OCI-LY7 (cell line): ENCODE results near the gene GRK3.

ENCODE experiments used
- EZH2phosphoT487 ChIP-seq: fragments of 200-600 bp; sonication (generic); IDR thresholded peaks from 2 replicates; pipeline ENCODE4 v1.6.1; 2018; ENCODE audit warnings: low read depth, borderline replicate concordance, mild to moderate bottlenecking, mixed run types, antibody characterized with exemption, low read length, moderate library complexity, mixed read lengths
- TF ChIP-seq, protein P1 (sequence below): fragments of 200-600 bp; sonication (generic); conservative IDR thresholded peaks from 2 replicates; pipeline ENCODE4 v1.5.1; 2014; ENCODE audit warnings: mild to moderate bottlenecking, antibody characterized with exemption, low read length, moderate library complexity, mixed read lengths

DNA sequence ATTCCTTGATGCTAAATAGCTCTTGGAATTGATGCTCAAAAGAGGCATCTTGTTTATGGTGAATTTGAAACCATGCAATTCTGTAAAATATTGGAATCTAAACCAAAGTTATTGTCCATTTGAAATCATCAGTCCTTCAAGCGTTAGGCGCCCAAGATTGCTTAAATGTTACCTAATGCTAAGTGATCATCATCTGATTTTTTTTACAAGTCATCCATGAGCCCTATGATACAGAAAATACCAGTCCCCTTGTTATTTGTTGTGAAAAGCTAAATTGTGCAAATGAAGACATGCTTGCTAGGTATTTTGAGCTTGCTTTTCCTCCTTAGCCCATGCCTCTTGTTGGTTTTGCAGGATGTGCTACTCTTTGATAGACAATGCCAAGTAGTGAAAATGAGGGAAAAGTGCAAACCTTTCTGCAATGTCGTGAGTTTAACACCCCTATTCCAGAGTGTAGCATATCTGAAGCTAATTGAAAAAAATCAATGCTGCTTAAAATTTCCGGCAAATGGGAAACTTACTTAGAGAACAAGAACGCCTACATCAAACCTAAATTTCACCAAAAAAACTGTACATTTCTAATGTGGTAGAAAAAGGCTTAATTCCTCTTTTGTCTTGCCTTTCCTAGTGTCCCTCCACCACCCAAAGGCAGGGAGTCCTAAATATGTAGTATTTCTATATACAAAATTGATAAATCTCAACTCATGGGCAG is 1.9 kb downstream of the GRK3 start:
- TF ChIP-seq, protein P1, sequence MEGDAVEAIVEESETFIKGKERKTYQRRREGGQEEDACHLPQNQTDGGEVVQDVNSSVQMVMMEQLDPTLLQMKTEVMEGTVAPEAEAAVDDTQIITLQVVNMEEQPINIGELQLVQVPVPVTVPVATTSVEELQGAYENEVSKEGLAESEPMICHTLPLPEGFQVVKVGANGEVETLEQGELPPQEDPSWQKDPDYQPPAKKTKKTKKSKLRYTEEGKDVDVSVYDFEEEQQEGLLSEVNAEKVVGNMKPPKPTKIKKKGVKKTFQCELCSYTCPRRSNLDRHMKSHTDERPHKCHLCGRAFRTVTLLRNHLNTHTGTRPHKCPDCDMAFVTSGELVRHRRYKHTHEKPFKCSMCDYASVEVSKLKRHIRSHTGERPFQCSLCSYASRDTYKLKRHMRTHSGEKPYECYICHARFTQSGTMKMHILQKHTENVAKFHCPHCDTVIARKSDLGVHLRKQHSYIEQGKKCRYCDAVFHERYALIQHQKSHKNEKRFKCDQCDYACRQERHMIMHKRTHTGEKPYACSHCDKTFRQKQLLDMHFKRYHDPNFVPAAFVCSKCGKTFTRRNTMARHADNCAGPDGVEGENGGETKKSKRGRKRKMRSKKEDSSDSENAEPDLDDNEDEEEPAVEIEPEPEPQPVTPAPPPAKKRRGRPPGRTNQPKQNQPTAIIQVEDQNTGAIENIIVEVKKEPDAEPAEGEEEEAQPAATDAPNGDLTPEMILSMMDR = no peak
- no peak for TF ChIP-seq EZH2phosphoT487
